SK-N-MC (cell line): Measurements from ENCODE around the gene MTHFSD.

Source experiments
- EZH2 ChIP-seq: fragments of 200-600 bp; sonication (generic); IDR thresholded peaks from one replicate; pipeline ENCODE4 v1.6.1; 2017; ENCODE audit warnings: antibody characterized with exemption
- FOXP2 ChIP-seq: optimal IDR thresholded peaks from 2 replicates; pipeline ENCODE3; 2011; ENCODE audit warnings: mild to moderate bottlenecking, moderate library complexity; ENCODE audit not compliant: insufficient read depth; ENCODE audit errors: extremely low read length, control extremely low read depth
- POLR2AphosphoS5 ChIP-seq: IDR thresholded peaks from 2 replicates; pipeline ENCODE4 v1.6.1; 2012; ENCODE audit warnings: mild to moderate bottlenecking, low read depth, low read length, borderline replicate concordance

DNA sequence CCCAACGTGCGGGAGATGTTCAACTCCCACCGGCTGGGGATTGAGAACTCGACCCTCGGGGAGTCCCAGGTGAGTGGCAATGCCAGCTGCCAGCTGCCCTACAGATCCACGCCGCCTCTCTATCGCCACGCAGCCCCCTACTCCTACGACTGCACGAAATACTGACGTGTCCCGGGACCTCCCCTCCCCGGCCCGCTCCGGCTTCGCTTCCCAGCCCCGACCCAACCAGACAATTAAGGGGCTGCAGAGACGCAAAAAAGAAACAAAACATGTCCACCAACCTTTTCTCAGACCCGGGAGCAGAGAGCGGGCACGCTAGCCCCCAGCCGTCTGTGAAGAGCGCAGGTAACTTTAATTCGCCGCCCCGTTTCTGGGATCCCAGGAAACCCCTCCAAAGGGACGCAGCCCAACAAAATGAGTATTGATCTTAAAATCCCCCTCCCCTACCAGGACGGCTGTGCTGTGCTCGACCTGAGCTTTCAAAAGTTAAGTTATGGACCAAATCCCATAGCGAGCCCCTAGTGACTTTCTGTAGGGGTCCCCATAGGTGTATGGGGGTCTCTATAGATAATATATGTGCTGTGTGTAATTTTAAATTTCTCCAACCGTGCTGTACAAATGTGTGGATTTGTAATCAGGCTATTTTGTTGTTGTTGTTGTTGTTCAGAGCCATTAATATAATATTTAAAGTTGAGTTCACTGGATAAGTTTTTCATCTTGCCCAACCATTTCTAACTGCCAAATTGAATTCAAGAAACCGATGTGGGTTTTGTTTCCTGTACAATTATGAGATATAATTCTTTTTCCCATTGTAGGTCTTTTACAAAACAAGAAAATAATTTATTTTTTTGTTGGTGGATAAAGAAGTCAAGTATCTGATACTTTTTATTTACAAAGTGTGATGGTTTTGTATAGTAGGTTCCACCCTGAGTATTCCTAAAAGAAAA lies 13.9 kb upstream of the MTHFSD start:
- no peak for TF ChIP-seq EZH2
- TF ChIP-seq POLR2AphosphoS5, result no peak
- no peak for TF ChIP-seq FOXP2
